Activated T-helper 2 cell treated with anti-CD3 and anti-CD28 coated beads, Interferon-gamma antibody, Interleukin-2, Interleukin-4, amounts not matched to agents 10 μg/mL and 5 μg/mL and 100 μg/mL, durations not matched to agents 14 hours and 24 hours and 36 hours (primary cell): ENCODE data around the gene NRP1. TPM values are rescaled to one million over a fixed set of nuclear protein-coding genes. Genes with fewer than 3 reads are reported as not detected.

Experiments
- DNase-seq: peaks from one replicate; pipeline ENCODE4 v3.0.0; 2021; ENCODE audit warnings: low spot score
- H3K27ac Mint-ChIP-seq: one replicate; pipeline ENCODE4 v1.8.0; 2021; ENCODE audit warnings: mixed read lengths
- H3K27me3 Mint-ChIP-seq: one replicate; pipeline ENCODE4 v1.8.0; 2021; ENCODE audit warnings: low read depth, mixed read lengths
- H3K36me3 Mint-ChIP-seq: one replicate; pipeline ENCODE4 v1.8.0; 2021; ENCODE audit warnings: low read depth, mixed read lengths
- H3K4me1 Mint-ChIP-seq: one replicate; pipeline ENCODE4 v1.8.0; 2021; ENCODE audit warnings: low read depth, mixed read lengths
- H3K4me3 Mint-ChIP-seq: one replicate; pipeline ENCODE4 v1.8.0; 2021; ENCODE audit warnings: low read depth, mild to moderate bottlenecking, moderate library complexity, mixed read lengths
- H3K9me3 Mint-ChIP-seq: one replicate; pipeline ENCODE4 v1.8.0; 2021; ENCODE audit warnings: mixed read lengths
- intact Hi-C: fragments of 100-400 bp; cut with micrococcal nuclease; formaldehyde crosslinking; loops from one replicate; pipeline ENCODE4 v1.15.1; 2023
- total RNA-seq: library from RNA; stranded (reverse); gene quantifications from 2 replicates; pipeline ENCODE4 v1.2.3, GENCODE V29; 2022

The NRP1 gene
- total RNA-seq, 1 donor from 2014 or later = 6.1 TPM

GRCh38 chr10:33256458-33256857 lies 78.0 kb downstream of the NRP1 start:
- intact Hi-C loops = loop anchor here (10.0 kb wide), 1 partner anchor 1102 kb away; no protein-coding TSS in a partner anchor
- no peak overlapping the region for H3K4me3 Mint-ChIP-seq
- DNase-seq = no peak
- H3K4me1 Mint-ChIP-seq = peaks cover 25% of the 10 kb centered on the region
- H3K9me3 Mint-ChIP-seq = peaks cover 3% of the 10 kb centered on the region
- H3K27ac Mint-ChIP-seq = no peak overlapping the region
- H3K36me3 Mint-ChIP-seq = peaks cover 16% of the 10 kb centered on the region
- H3K27me3 Mint-ChIP-seq = peaks cover 41% of the 10 kb centered on the region

GRCh38 chr10:33254556-33255160 lies 79.8 kb downstream of the NRP1 start:
- peaks cover 41% of the 10 kb centered on the region for H3K4me1 Mint-ChIP-seq
- peaks cover 17% of the 10 kb centered on the region for H3K9me3 Mint-ChIP-seq
- H3K27me3 Mint-ChIP-seq = peaks cover 47% of the 10 kb centered on the region
- H3K36me3 Mint-ChIP-seq = peaks cover 29% of the 10 kb centered on the region
- intact Hi-C loops = loop anchor here (5.0 to 10.0 kb wide), 3 partner anchors 62 to 1100 kb away; no protein-coding TSS in a partner anchor
- no peak overlapping the region for H3K4me3 Mint-ChIP-seq
- DNase-seq = no peak
- H3K27ac Mint-ChIP-seq = no peak overlapping the region

- peaks cover 41% of the 10 kb centered on the region for H3K27me3 Mint-ChIP-seq
- H3K36me3 Mint-ChIP-seq = peaks cover 33% of the 10 kb centered on the region
- intact Hi-C loops = loop anchor here (1.0 to 10.0 kb wide), 7 partner anchors 12 to 1099 kb away; no protein-coding TSS in a partner anchor
- H3K9me3 Mint-ChIP-seq = peaks cover 17% of the 10 kb centered on the region
- no peak overlapping the region for H3K4me3 Mint-ChIP-seq
- peak overlapping the region; percentile 81 for H3K27ac Mint-ChIP-seq
- H3K4me1 Mint-ChIP-seq = peaks cover 53% of the 10 kb centered on the region
- no peak for DNase-seq
Measured at GRCh38 chr10:33253411-33253810, 81.1 kb downstream of the NRP1 start.

- peaks cover 33% of the 10 kb centered on the region for H3K36me3 Mint-ChIP-seq
- intact Hi-C loops = loop anchor here (1.0 to 10.0 kb wide), 8 partner anchors 13 to 1098 kb away; no protein-coding TSS in a partner anchor
- peaks cover 17% of the 10 kb centered on the region for H3K9me3 Mint-ChIP-seq
- DNase-seq = no peak
- H3K4me3 Mint-ChIP-seq = no peak overlapping the region
- H3K27ac Mint-ChIP-seq = peak overlapping the region; percentile 81
- peaks cover 39% of the 10 kb centered on the region for H3K27me3 Mint-ChIP-seq
- H3K4me1 Mint-ChIP-seq = peaks cover 59% of the 10 kb centered on the region
Measured at GRCh38 chr10:33252794-33253203, 81.7 kb downstream of the NRP1 start.

DNA sequence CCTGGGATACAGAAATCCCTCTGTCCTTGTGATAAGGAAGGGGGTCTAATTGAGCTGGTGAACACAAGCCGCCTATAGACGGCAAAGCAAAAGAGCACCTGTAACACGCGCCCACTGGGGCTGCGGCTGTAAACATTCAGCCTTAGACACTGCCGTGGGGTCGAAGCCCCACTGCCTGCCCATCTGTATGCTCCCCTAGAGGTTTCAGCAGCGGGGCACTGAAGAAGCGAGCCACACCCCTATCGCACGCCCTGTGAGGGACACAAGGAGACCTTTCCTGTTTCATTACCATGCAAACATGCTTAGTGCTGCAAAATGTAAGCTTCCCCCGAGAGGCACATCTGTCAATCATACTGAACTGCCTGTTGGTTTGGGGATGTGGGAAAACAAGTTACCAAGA lies 82.1 kb downstream of the NRP1 start:
- no peak overlapping the region for H3K4me3 Mint-ChIP-seq

DNA sequence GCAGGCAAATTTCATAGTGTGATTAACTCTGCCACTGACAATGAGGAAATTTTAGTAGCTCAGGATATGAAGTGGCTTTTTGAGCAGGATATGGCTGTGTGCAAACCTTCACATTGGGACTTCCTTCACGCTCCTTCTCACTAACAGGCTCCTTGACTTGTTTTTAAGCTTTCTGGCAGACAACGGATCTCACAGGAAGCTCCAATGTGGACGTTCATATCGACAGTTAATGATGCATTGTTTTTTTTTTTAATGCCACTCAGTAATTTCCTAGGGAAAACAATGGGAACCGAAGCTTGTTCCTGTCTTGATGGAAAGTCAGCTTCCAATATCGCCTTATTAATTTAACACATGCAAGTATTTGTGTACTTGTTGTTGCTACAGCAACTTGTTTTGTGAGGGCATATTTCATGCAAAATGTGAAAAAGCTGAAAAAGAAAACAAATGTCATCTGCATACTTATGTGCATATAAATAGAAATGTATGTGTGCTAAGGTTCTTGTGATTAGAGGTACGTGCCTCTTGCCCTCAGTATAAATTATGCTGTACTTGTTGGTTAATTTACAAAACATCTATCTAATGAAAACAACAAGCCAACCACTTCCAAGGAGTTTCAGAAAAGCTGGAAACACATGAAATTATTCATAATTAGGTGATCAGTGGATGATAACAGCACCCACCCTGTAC lies 84.7 kb downstream of the NRP1 start:
- DNase-seq = no peak
- Mint-ChIP-seq H3K4me1 (peaks cover 75% of the 10 kb centered on the region), H3K36me3 (peaks cover 37% of the 10 kb centered on the region), H3K9me3 (peaks cover 21% of the 10 kb centered on the region), H3K27me3 (peaks cover 33% of the 10 kb centered on the region), H3K4me3 (peak overlapping the region; percentile 43), H3K27ac (no peak overlapping the region)
- intact Hi-C loops = loop anchor here (5.0 to 10.0 kb wide), 3 partner anchors 58 to 1095 kb away; no protein-coding TSS in a partner anchor

More for the DNA sequence above, 82.1 kb downstream of the NRP1 start:
- Mint-ChIP-seq H3K4me1 (peaks cover 61% of the 10 kb centered on the region), H3K36me3 (peaks cover 33% of the 10 kb centered on the region), H3K27me3 (peaks cover 36% of the 10 kb centered on the region), H3K9me3 (peaks cover 17% of the 10 kb centered on the region), H3K27ac (peak overlapping the region; percentile 81)
- no peak for DNase-seq
- intact Hi-C loops = loop anchor here (1.0 to 10.0 kb wide), 7 partner anchors 19 to 1098 kb away; no protein-coding TSS in a partner anchor

DNA sequence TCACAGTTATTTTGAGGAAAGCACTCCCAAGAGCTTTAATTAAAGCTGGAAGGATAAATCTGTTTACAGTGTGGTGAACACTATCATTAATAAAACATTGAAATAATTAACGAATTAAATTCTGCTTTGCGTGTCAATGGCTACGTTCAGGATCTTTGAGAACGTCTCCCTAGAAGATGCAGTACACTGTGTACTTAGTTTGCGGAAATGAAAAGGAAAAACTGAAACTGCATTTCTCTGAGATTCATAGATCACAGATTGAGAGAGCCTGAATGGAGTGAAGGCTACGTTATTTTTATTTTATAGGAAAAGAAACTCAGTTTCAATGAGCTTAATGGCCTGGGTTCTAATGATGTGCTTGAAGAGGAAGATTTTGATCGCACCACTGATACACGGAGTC lies 85.3 kb downstream of the NRP1 start:
- H3K4me1 Mint-ChIP-seq = peaks cover 82% of the 10 kb centered on the region
- peaks cover 37% of the 10 kb centered on the region for H3K36me3 Mint-ChIP-seq
- H3K27ac Mint-ChIP-seq = peak overlapping the region; percentile 44
- H3K4me3 Mint-ChIP-seq = peak overlapping the region; percentile 43
- intact Hi-C loops = no loop called here
- H3K9me3 Mint-ChIP-seq = peaks cover 21% of the 10 kb centered on the region
- H3K27me3 Mint-ChIP-seq = peaks cover 29% of the 10 kb centered on the region
- no peak for DNase-seq

- peak; percentile 18 for DNase-seq
- H3K4me3 Mint-ChIP-seq = peak overlapping the region; percentile 43
- H3K36me3 Mint-ChIP-seq = peaks cover 33% of the 10 kb centered on the region
- H3K9me3 Mint-ChIP-seq = peaks cover 21% of the 10 kb centered on the region
- H3K27ac Mint-ChIP-seq = peak overlapping the region; percentile 44
- peaks cover 25% of the 10 kb centered on the region for H3K27me3 Mint-ChIP-seq
- intact Hi-C loops = loop anchor here (1.0 kb wide), 1 partner anchor 17 kb away; no protein-coding TSS in a partner anchor
- peaks cover 80% of the 10 kb centered on the region for H3K4me1 Mint-ChIP-seq
Measured at GRCh38 chr10:33248638-33249037, 85.8 kb downstream of the NRP1 start.

DNA sequence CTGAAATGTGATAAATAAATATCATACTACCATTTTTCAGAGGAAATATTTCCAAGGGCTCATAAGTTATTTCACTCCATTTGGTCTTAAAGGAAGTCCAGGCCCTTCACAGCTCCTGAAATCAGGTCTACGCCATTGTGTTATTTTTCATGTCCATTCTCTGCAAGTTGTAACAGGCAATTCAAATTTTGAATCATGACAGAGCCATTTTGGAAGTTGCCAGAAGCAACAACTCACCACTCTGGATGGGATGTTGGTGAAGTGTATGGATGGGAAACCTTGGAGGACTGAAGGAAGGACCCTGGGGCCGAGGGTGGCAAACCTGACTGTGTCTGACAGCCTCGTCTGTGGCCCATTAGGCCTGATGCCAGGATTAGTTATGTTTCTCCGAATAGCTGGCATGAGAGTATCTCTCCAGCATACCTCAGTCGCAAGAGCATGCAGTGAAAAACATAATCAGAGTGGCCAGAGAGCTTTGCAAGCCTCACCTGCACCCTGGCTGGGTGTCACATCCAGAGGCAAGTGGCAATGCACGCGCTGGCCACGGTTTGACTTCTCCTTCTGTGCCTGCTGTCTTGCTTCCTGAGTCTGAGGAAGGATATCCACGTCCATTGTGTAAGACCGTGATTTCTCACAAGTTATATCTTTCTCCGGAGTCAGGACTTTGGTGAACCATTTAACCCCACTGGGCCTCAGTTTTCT lies 87.1 kb downstream of the NRP1 start:
- DNase-seq = no peak
- H3K27ac Mint-ChIP-seq = no peak overlapping the region
- peaks cover 29% of the 10 kb centered on the region for H3K27me3 Mint-ChIP-seq
- H3K9me3 Mint-ChIP-seq = peaks cover 21% of the 10 kb centered on the region
- H3K4me3 Mint-ChIP-seq = no peak overlapping the region
- intact Hi-C loops = no loop called here
- peaks cover 67% of the 10 kb centered on the region for H3K4me1 Mint-ChIP-seq
- peaks cover 21% of the 10 kb centered on the region for H3K36me3 Mint-ChIP-seq

DNA sequence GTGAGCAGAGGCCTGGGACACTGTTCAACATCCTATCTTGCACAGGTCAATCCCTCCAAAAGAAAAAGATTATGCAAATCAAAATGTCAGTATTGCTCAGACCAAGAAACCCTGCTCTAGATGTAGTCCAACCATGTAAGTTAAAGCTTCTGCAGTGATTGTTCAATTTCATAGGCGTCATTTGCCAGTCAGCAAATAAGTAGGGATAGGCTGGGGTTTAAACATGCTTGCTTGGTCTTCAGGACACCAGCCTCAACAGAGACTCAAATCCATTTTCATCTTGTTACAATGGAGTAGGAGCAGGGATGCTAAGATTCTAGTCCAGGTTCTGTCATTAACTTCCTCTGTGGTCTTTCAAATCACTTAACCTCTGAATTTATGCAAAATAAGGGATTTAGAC lies 89.1 kb downstream of the NRP1 start:
- peaks cover 31% of the 10 kb centered on the region for H3K27me3 Mint-ChIP-seq
- H3K36me3 Mint-ChIP-seq = peaks cover 11% of the 10 kb centered on the region
- peaks cover 7% of the 10 kb centered on the region for H3K9me3 Mint-ChIP-seq
- DNase-seq = no peak
- intact Hi-C loops = no loop called here
- H3K4me3 Mint-ChIP-seq = no peak overlapping the region
- H3K4me1 Mint-ChIP-seq = peaks cover 48% of the 10 kb centered on the region
- no peak overlapping the region for H3K27ac Mint-ChIP-seq

DNA sequence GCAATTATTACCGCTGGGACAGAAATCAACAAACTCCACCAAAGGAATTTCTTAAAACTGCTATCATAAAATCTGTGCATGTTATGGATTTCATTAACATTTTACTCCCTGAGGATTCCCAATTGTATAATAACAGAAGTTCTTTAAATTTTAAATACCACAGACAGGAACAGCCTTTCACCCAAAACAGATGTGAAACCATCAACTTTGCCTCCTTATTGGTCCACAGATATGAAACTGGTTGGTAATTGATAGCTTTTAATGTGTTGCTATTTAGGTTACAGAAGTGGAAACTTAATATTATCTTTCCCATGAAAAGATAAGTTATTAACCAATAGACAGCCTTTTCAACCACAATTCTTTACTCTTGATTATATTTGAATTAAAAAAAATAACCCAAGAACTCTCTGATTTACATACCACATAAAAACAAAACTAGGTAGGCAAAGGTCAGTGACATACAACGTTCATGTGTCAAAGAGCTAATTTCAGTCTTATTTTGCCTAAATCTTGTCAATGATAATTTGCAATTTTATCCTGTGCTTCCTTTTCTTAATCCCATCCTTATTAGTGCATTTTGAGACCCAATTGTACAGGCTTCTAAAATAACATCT lies 90.0 kb downstream of the NRP1 start:
- Mint-ChIP-seq H3K9me3 (peaks cover 4% of the 10 kb centered on the region), H3K36me3 (peaks cover 6% of the 10 kb centered on the region)

DNA sequence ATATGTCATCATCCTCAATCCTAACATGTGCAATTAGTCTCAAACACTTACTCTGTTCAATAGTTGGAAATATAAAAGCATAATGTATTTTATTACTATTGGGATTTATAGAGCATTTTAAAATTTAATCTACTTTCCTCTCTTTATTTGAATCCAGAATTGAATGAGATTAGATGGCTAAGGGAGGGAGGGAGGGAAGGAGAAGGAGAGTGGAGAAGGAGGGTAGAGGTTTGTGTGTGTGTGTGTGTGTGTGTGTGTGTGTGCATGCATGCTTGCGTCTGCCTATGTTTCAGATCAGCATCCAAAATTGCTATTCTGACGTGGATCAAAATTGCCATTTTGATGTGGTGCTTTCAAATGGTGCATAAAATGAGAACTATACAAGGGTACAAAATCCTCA lies 90.8 kb downstream of the NRP1 start:
- H3K27ac Mint-ChIP-seq = no peak overlapping the region
- peaks cover 33% of the 10 kb centered on the region for H3K4me1 Mint-ChIP-seq
- H3K4me3 Mint-ChIP-seq = no peak overlapping the region
- no peak for DNase-seq
- H3K27me3 Mint-ChIP-seq = peaks cover 34% of the 10 kb centered on the region
- intact Hi-C loops = no loop called here
- H3K9me3 Mint-ChIP-seq = peaks cover 4% of the 10 kb centered on the region
- peaks cover 4% of the 10 kb centered on the region for H3K36me3 Mint-ChIP-seq

More for the DNA sequence above, 90.0 kb downstream of the NRP1 start:
- Mint-ChIP-seq H3K4me3 (no peak overlapping the region), H3K4me1 (peaks cover 40% of the 10 kb centered on the region), H3K27me3 (peaks cover 35% of the 10 kb centered on the region), H3K27ac (no peak overlapping the region)
- DNase-seq = no peak
- intact Hi-C loops = no loop called here
